Activated naive CD8-positive, alpha-beta T cell treated with anti-CD3 and anti-CD28 coated beads, Interleukin-2, amount 50 U/mL, for 16 hours (primary cell): Measurements from ENCODE around the gene KRT24.

Source experiments
- DNase-seq: peaks from one replicate; pipeline ENCODE4 v3.0.0-alpha.2; 2020; ENCODE audit warnings: low read depth, low spot score

Gene KRT24

GRCh38 chr17:40694584-40694983 is 9.0 kb downstream of the KRT24 start:
- no peak for DNase-seq

GRCh38 chr17:40687106-40687505 is 16.4 kb downstream of the KRT24 start:
- DNase-seq, result no peak

- DNase-seq, result no peak
These were observed 17.4 kb downstream of the KRT24 start for GRCh38 chr17:40686192-40686591.

GRCh38 chr17:40680998-40681397 is 22.6 kb downstream of the KRT24 start:
- no peak for DNase-seq

GRCh38 chr17:40679523-40679907 is 24.0 kb downstream of the KRT24 start:
- no peak for DNase-seq

GRCh38 chr17:40678902-40679522 is 24.5 kb downstream of the KRT24 start:
- DNase-seq, result no peak

DNA sequence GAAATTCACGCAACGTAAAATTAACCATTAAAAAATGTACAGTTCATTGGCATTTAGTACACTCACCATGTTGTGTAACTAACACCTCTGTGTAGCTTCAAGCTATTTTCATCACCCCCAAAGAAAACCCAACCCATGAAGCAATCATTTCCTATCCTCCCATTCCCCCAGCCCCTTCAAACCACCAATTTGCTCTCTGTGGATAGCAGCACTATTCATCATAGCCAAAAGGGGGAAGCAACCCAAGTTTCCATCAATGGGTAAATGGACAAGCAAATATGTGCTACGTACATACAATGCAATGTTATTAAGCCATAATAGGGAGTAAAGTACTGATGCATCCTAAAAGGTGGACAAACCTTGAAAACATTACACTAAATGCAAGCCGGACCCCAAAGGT is 27.6 kb downstream of the KRT24 start:
- DNase-seq, result no peak

DNA sequence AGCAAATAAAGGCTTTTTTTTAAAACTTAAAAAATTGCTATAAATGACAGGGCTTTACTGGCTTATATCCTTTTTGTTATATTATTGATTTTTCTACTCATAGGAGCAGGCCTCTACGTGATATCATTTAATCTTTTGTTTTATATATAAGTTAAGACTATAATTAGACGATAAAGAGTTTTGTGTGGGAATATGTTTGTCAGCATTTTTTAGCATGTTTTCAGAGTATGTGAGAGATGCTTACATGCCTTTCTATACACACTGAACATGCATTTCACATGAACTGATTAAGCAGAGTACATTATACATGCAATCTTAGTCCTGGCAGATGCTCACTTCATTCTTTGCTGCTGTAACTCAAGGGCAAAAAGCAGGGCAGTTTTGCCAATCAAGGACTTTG is 30.9 kb downstream of the KRT24 start:
- no peak for DNase-seq

GRCh38 chr17:40671282-40671681 is 32.3 kb downstream of the KRT24 start:
- DNase-seq, result no peak

DNA sequence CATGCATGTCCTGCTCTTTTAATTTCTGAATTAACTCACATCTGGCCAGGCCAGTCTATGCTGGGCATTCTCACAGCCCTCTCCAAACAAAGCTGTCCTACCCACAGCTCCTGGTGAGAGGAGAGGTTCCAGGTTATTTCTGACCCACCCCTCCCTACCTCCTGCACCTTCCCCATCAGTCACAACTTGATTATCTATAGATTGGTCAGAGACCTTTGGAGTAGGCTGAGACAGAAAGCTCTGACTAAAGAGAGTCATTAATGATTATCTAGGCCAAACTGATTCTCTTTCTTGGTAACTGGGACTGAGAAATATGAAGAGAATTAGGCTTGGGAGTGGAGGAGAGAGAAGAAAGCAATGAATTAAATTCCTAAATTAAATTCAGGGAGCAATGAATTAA is 37.2 kb downstream of the KRT24 start:
- DNase-seq, result no peak

- DNase-seq, result no peak
These were observed 38.8 kb downstream of the KRT24 start, which contains the start of gene KRT222 for GRCh38 chr17:40664582-40665333. Gene KRT222 (minus strand): TSS chr17:40665177. CDS start chr17:40665099, 78 bp downstream.

- DNase-seq, result no peak
These were observed 40.3 kb downstream of the KRT24 start for GRCh38 chr17:40663252-40663651.

- DNase-seq, result no peak
These were observed 43.6 kb downstream of the KRT24 start for GRCh38 chr17:40659911-40660310.

GRCh38 chr17:40658396-40658795 is 45.2 kb downstream of the KRT24 start:
- no peak for DNase-seq

DNA sequence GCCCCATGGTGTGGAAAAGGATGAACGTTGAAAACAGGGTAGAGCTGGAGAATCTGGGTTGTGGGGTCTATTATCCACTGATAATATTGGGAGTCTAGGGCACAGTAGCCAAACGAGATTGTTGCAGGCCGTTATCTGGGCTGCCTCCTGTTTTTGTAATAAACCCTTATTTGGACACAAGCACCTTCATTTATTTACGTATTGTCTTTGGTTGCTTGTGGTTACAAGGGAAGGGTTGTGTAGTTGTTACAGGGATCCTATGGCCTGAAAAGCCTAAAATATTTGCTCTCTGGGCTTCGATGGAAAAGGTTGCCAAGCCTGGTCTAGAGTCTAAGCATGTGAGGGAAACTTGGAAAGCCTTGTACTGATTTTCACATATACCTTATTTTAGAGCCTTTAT is 51.6 kb downstream of the KRT24 start:
- DNase-seq, result no peak

DNA sequence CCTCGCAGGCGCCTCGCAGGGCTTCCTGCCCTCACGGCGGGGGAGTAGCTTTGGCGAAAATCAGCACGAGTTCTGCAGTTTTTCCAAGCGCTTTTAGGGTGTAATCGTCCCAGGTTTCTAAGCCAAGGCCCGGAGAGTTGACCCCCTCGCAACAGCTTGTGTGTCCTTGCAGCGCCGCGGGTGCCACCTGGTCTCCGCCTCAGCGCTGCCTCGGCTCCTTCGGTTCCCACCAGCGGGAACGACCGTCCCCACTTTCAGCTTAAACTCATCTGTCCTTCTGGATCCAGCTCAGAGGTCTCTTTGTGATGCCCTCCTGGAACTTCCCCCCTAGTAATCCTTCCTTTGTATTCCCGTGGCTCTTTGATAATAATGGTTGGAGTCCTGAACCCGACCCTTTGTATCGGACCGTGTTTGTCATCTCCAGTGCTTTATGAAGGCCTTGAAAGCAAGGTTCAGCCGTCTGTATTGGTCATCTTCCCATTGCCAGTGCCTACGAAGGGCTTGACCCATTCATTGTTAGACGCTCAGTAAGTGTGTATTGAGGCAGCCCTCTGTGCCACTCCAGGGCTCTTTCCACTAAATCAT is 55.1 kb downstream of the KRT24 start:
- DNase-seq, result no peak
